ENCODE data around the gene CLCNKB.
"Not testable (repeated sequence)": the region's sequence is repeated elsewhere in the genome, so short reads cannot be mapped to it uniquely, and the experiment has no call there.

CLCNKB gene

GRCh38 chr1:16047791-16048475, 4.4 kb downstream of the CLCNKB start:
- H3K36me3 Mint-ChIP-seq (ENCODE audit: low read depth), result no peaks in the 10 kb centered on the region
- H3K27me3 Mint-ChIP-seq (ENCODE audit: low read depth), result peaks cover 21% of the 10 kb centered on the region
- H3K4me1 Mint-ChIP-seq, result peaks cover 4% of the 10 kb centered on the region
- peak overlapping the region in 2 of 3 experiments; percentile 25 to 44 for H3K27ac Mint-ChIP-seq
- TF ChIP-seq, protein P1, sequence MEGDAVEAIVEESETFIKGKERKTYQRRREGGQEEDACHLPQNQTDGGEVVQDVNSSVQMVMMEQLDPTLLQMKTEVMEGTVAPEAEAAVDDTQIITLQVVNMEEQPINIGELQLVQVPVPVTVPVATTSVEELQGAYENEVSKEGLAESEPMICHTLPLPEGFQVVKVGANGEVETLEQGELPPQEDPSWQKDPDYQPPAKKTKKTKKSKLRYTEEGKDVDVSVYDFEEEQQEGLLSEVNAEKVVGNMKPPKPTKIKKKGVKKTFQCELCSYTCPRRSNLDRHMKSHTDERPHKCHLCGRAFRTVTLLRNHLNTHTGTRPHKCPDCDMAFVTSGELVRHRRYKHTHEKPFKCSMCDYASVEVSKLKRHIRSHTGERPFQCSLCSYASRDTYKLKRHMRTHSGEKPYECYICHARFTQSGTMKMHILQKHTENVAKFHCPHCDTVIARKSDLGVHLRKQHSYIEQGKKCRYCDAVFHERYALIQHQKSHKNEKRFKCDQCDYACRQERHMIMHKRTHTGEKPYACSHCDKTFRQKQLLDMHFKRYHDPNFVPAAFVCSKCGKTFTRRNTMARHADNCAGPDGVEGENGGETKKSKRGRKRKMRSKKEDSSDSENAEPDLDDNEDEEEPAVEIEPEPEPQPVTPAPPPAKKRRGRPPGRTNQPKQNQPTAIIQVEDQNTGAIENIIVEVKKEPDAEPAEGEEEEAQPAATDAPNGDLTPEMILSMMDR (IDR thresholded peaks at IDR 0.05; ENCODE audit: unreplicated experiment in 3 of 3), result no peak
- H3K4me3 Mint-ChIP-seq, result peak overlapping the region; percentile 26 to 76 (median 63)
- no peaks in the 10 kb centered on the region for H3K9me3 Mint-ChIP-seq

DNA sequence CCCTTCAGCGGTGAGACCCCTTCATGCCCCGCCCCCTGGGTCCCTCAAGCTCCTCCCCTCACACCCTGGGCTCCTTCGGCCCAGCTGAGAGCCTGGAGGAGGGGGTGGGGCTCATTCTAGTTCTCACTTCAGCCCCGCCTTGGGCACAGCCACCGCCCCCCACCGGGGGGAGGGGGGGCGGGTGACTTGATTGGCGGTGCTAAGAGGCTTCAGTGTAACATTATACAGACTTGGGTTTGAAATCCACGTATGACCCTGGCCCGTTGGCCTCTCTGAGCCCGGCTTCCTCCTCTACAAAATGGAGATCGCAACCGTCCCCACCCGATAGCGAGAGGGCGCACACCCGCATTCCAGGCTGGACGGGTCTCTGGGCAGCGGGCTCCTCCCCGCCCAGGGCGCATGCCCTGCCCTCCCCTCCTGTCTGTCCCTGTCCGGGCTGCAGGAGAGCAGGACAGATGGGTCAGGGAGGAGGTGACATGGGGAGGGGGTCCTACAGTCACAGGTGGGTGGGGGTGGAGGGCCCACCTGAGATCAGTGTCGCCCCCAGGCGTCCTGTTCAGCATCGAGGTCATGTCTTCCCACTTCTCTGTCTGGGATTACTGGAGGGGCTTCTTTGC, 5.1 kb downstream of the CLCNKB start:
- peak overlapping the region; percentile 57 to 75 (median 69) for H3K4me3 Mint-ChIP-seq
- no peaks in the 10 kb centered on the region for H3K36me3 Mint-ChIP-seq (ENCODE audit: low read depth)
- H3K9me3 Mint-ChIP-seq, result no peaks in the 10 kb centered on the region
- peaks cover 20% of the 10 kb centered on the region for H3K27me3 Mint-ChIP-seq (ENCODE audit: low read depth)
- peaks cover 4% of the 10 kb centered on the region for H3K4me1 Mint-ChIP-seq
- TF ChIP-seq, protein P1 (IDR thresholded peaks at IDR 0.05; ENCODE audit: unreplicated experiment in 3 of 3), result peak in 1 of 3 experiments; percentile 22
- peak overlapping the region in 2 of 3 experiments; percentile 57 to 65 for H3K27ac Mint-ChIP-seq

DNA sequence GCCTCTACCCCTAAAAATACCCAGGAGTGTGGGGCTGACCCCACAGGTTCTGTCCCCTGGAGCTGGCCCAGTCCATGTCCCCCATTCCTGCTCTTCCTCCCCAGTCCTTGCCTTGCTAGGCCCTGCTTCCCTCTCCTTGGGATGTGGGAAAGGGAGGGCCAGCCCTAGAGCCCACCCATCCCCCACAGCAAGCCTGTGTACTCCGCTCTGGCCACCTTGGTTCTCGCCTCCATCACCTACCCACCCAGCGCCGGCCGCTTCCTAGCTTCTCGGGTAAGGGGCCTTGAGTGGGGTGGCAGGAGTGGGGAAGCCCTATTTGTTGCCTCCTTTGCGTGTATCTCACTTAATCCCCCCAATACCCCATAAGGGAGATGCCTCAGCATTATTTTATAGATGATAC, 6.7 kb downstream of the CLCNKB start:
- peak overlapping the region in 1 of 3 experiments; percentile 11 for H3K27ac Mint-ChIP-seq

GRCh38 chr1:16051039-16051438, 7.5 kb downstream of the CLCNKB start:
- Mint-ChIP-seq H3K4me1 (peaks cover 4% of the 10 kb centered on the region), H3K27me3 (ENCODE audit: low read depth) (peaks cover 20% of the 10 kb centered on the region), H3K4me3 (no peak overlapping the region), H3K27ac (no peak overlapping the region), H3K36me3 (ENCODE audit: low read depth) (no peaks in the 10 kb centered on the region), H3K9me3 (no peaks in the 10 kb centered on the region)
- TF ChIP-seq, protein P1 (IDR thresholded peaks at IDR 0.05; ENCODE audit: unreplicated experiment in 3 of 3), result no peak

More for the DNA sequence above, 6.7 kb downstream of the CLCNKB start:
- H3K36me3 Mint-ChIP-seq (ENCODE audit: low read depth), result no peaks in the 10 kb centered on the region
- H3K27me3 Mint-ChIP-seq (ENCODE audit: low read depth), result peaks cover 20% of the 10 kb centered on the region
- TF ChIP-seq, protein P1 (IDR thresholded peaks at IDR 0.05; ENCODE audit: unreplicated experiment in 3 of 3), result no peak
- H3K4me3 Mint-ChIP-seq, result peak overlapping the region in 2 of 3 experiments; percentile 21 to 56
- no peaks in the 10 kb centered on the region for H3K9me3 Mint-ChIP-seq
- peaks cover 4% of the 10 kb centered on the region for H3K4me1 Mint-ChIP-seq

DNA sequence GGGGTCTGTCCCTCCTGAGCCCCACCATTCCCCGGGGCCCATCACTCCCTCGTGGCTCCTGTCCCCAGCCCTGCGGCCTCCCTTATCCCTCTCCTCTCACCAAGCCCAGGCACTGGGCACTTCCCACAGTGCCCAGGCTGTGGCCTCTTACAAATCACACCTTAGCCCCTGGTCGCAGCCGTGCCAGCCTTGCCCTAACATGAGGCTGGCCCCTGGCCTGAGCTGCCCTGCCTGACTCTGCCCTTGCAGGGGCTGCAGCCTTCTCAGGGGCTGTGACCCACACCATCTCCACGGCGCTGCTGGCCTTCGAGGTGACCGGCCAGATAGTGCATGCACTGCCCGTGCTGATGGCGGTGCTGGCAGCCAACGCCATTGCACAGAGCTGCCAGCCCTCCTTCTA, 8.4 kb downstream of the CLCNKB start:
- H3K4me1 Mint-ChIP-seq; H3K9me3 Mint-ChIP-seq; H3K36me3 Mint-ChIP-seq (ENCODE audit: low read depth); H3K27ac Mint-ChIP-seq: not testable (repeated sequence)
- Mint-ChIP-seq H3K4me3 (peak overlapping the region in 1 of 3 experiments; percentile 19), H3K27me3 (ENCODE audit: low read depth) (peaks cover 13% of the 10 kb centered on the region)

DNA sequence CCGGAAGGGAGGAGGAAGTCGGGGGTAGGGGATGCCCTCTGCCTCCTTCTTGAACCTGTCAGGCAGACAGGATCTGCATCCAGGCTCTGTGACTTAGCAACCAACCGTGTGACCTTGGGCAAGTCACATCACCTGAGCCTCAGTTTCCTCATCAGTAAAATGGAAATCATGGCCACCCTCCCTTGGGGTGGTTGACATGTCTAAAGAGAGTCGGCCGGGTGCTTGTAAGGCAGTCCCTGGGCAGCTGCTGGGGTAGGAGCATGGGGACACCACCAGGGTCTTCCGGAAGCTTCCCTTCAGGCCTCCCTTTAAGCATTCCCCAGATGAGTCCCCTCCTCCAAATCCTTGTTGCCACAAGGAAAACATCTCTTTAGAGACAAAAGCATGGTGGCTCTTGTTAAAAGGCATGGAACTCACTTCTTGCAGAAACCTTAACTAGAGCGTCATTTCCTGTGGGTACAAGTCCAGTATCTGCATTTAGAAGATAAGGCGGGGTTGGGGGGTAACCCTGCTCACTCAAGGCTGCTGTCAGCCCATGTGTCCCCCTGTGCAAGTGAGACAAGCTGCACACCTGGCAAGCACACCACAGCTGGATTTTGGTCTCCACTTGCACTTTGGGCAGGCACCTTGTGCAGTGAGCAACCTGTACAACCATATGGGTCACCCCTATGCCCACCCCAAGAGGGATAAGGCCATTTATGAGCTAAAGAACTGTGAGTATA, 10.4 kb downstream of the CLCNKB start:
- Mint-ChIP-seq H3K27me3 (ENCODE audit: low read depth) (peaks cover 9% of the 10 kb centered on the region), H3K36me3 (ENCODE audit: low read depth) (no peaks in the 10 kb centered on the region), H3K27ac (no peak overlapping the region), H3K9me3 (no peaks in the 10 kb centered on the region), H3K4me3 (no peak overlapping the region), H3K4me1 (peaks cover 4% of the 10 kb centered on the region)
- TF ChIP-seq, protein P1 (IDR thresholded peaks at IDR 0.05; ENCODE audit: unreplicated experiment in 3 of 3), result no peak
